Breast epithelium (tissue), 3 donors: Measurements from ENCODE around the gene THPO.

ENCODE experiments used
- POLR2A ChIP-seq: fragments of 450-650 bp; IDR thresholded peaks from one replicate; pipeline ENCODE4 v1.6.1; 2016; ENCODE audit warnings: antibody characterized with exemption, mild to moderate bottlenecking, moderate library complexity
- POLR2AphosphoS5 ChIP-seq, 3 donors: sonication (generic); formaldehyde crosslinking; IDR thresholded peaks; one replicate each; pipeline ENCODE4 v1.6.1; 2017; ENCODE audit warnings: antibody characterized with exemption in 3 of 3

- TF ChIP-seq POLR2A = no peak
- no peak for TF ChIP-seq POLR2AphosphoS5 (IDR thresholded peaks at IDR 0.05)
Observed at GRCh38 chr3:184349563-184350470, 28.2 kb downstream of the THPO start.
